Measurements from ENCODE around the gene POU2F1. TPM values are rescaled to one million over a fixed set of nuclear protein-coding genes. Genes with fewer than 3 reads are reported as not detected.
A peak's percentile ranks its signal among the peaks of the same experiment; 100 is the strongest.

POU2F1 gene
- total and polyA plus RNA-seq, 4 donors = 0.93 to 10.5 (median 6.5) TPM

GRCh38 chr1:167339405-167339804, 118.7 kb downstream of the POU2F1 start:
- no peaks in the 10 kb centered on the region for H3K4me1 ChIP-seq (ENCODE audit: control insufficient read depth in 4 of 4, insufficient read depth in 4 of 4, low read length in 3 of 4)
- TF ChIP-seq TAF1 (conservative IDR thresholded peaks at IDR 0.05) (no peak), HNF4A (conservative IDR thresholded peaks at IDR 0.05) (no peak)
- DNase-seq (ENCODE audit: low spot score) = no peak
- H3K36me3 ChIP-seq (ENCODE audit: control insufficient read depth in 4 of 4, insufficient read depth in 3 of 4, low read depth in 1 of 4, low read length in 3 of 4) = peaks cover 0 to 6% (median 0%) of the 10 kb centered on the region in 4 donors
- H3K4me3 ChIP-seq (ENCODE audit: low read depth in 1 of 3, low read length in 3 of 3) = no peak overlapping the region
- no peak overlapping the region for H3K9ac ChIP-seq (ENCODE audit: low read depth in 1 of 2, low read length in 2 of 2)
- peaks cover 0 to 6% (median 5%) of the 10 kb centered on the region in 4 donors for H3K9me3 ChIP-seq (ENCODE audit: control insufficient read depth in 4 of 4, low read length in 3 of 4)
- H3K27me3 ChIP-seq (ENCODE audit: control insufficient read depth in 4 of 4, insufficient read depth in 4 of 4, low read length in 3 of 4) = no peaks in the 10 kb centered on the region
- H3K27ac ChIP-seq (ENCODE audit: low read depth in 1 of 2, low read length in 2 of 2) = no peak overlapping the region

DNA sequence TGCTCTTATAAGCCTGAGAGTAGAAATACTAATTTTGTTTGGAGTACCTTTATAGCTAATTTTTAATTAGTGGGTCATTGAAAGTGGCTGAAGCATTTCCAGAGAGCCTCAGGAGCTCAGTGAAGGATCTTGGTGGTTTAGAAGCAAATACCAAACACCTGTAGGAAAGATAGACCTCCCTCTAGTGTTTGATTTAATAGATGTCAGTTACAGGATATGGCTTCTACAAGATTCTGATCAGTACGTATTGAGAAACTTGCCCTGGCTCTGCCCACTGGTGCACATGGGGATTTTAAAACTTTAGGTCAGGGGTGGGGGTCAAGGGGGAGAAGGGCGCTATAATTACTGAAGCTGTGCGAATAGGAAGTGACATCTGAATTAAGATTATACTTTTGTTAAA, 122.2 kb downstream of the POU2F1 start:
- no peak overlapping the region for H3K4me3 ChIP-seq (ENCODE audit: low read depth in 1 of 3, low read length in 3 of 3)
- H3K27me3 ChIP-seq (ENCODE audit: control insufficient read depth in 4 of 4, insufficient read depth in 4 of 4, low read length in 3 of 4) = no peaks in the 10 kb centered on the region
- H3K27ac ChIP-seq (ENCODE audit: low read depth in 1 of 2, low read length in 2 of 2) = no peak overlapping the region
- H3K36me3 ChIP-seq (ENCODE audit: control insufficient read depth in 4 of 4, insufficient read depth in 3 of 4, low read depth in 1 of 4, low read length in 3 of 4) = no peaks in the 10 kb centered on the region
- peaks cover 0 to 1% (median 0%) of the 10 kb centered on the region in 4 donors for H3K9me3 ChIP-seq (ENCODE audit: control insufficient read depth in 4 of 4, low read length in 3 of 4)
- DNase-seq (ENCODE audit: low spot score) = no peak
- TF ChIP-seq RXRA (IDR thresholded peaks at IDR 0.05) = peak in 1 of 2 donors; percentile 38
- no peak for TF ChIP-seq HNF4G (IDR thresholded peaks at IDR 0.05)
- TF ChIP-seq TAF1 (conservative IDR thresholded peaks at IDR 0.05) = no peak
- TF ChIP-seq, protein P1, sequence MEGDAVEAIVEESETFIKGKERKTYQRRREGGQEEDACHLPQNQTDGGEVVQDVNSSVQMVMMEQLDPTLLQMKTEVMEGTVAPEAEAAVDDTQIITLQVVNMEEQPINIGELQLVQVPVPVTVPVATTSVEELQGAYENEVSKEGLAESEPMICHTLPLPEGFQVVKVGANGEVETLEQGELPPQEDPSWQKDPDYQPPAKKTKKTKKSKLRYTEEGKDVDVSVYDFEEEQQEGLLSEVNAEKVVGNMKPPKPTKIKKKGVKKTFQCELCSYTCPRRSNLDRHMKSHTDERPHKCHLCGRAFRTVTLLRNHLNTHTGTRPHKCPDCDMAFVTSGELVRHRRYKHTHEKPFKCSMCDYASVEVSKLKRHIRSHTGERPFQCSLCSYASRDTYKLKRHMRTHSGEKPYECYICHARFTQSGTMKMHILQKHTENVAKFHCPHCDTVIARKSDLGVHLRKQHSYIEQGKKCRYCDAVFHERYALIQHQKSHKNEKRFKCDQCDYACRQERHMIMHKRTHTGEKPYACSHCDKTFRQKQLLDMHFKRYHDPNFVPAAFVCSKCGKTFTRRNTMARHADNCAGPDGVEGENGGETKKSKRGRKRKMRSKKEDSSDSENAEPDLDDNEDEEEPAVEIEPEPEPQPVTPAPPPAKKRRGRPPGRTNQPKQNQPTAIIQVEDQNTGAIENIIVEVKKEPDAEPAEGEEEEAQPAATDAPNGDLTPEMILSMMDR (IDR thresholded peaks at IDR 0.05; ENCODE audit: low read depth, low read length, missing input control) = peak; percentile 54
- TF ChIP-seq JUND (IDR thresholded peaks at IDR 0.05) = no peak
- TF ChIP-seq NR2F2 (IDR thresholded peaks at IDR 0.05) = peak; percentile 44
- TF ChIP-seq REST (IDR thresholded peaks at IDR 0.05) = no peak
- TF ChIP-seq GABPA (IDR thresholded peaks at IDR 0.05 in 1 of 2, conservative IDR thresholded peaks at IDR 0.05 in 1 of 2) = no peak
- no peak for TF ChIP-seq SP1 (IDR thresholded peaks at IDR 0.05)
- peak in 1 of 2 donors; percentile 57 for TF ChIP-seq HNF4A (conservative IDR thresholded peaks at IDR 0.05)
- TF ChIP-seq, protein P2, sequence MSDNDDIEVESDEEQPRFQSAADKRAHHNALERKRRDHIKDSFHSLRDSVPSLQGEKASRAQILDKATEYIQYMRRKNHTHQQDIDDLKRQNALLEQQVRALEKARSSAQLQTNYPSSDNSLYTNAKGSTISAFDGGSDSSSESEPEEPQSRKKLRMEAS (IDR thresholded peaks at IDR 0.05) = no peak
- TF ChIP-seq YY1 (IDR thresholded peaks at IDR 0.05) = no peak
- no peak for TF ChIP-seq EGR1 (IDR thresholded peaks at IDR 0.05; ENCODE audit: low read depth in 2 of 2)
- peak; percentile 80 to 85 for TF ChIP-seq RAD21 (IDR thresholded peaks at IDR 0.05)
- peaks cover 0 to 3% (median 0%) of the 10 kb centered on the region in 4 donors for H3K4me1 ChIP-seq (ENCODE audit: control insufficient read depth in 4 of 4, insufficient read depth in 4 of 4, low read length in 3 of 4)
- H3K9ac ChIP-seq (ENCODE audit: low read depth in 1 of 2, low read length in 2 of 2) = no peak overlapping the region
- WGBS = 59% methylated on average over 3 of the region's 3 CpGs
